ENCODE results near the gene CREBBP.

GRCh38 chr16:3889059-3889458 lies 8.5 kb upstream of the CREBBP start:
- no peak for TF ChIP-seq ZBTB11 (CRISPR knock-in tag; IDR thresholded peaks at IDR 0.05)
- TF ChIP-seq CTCF (IDR thresholded peaks at IDR 0.05 in 2 of 3, conservative IDR thresholded peaks at IDR 0.05 in 1 of 3; ENCODE audit: insufficient read depth in 2 of 3, low read depth in 1 of 3, low read length in 3 of 3), result no peak
- TF ChIP-seq SETDB1 (IDR thresholded peaks at IDR 0.05; ENCODE audit: low read length), result no peak
- TF ChIP-seq FOXP4 (CRISPR knock-in tag; IDR thresholded peaks at IDR 0.05; ENCODE audit: borderline replicate concordance), result no peak
- TF ChIP-seq EP300 (IDR thresholded peaks at IDR 0.05; ENCODE audit: low read length), result no peak
- no peak for TF ChIP-seq ZBTB34 (CRISPR knock-in tag; IDR thresholded peaks at IDR 0.05)

Data from K562 (cell line).